ENCODE results near the gene MGP.

DNA sequence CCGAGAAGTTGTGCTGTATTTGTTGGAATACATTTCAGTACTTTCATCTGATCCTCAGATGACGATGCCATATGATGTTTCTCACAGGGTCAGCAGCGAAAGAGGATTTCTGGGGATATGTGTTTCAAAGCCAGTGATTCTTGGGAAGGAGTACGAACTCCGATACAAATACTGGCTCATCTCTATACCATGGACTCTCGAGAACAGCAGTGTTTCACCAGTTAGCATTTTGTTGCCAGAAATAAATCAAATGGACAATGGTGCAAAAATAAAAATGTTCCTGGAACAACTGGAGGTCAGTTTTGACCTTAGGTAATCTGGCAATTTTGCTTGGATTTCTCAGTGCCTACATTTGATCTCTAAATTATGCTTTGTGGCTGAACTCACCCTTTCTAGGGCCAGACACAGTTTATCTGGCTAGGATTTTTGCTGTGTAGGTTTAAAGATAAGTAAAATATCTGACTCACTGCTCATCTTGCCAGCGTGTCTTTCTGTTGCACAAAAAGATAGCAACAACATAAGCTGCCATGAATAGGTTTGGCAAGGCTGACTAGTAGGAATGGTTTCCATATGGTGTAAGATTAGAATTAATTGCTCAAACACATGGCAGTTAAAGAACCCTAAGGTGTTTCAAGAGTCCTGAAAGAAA is 11.0 kb upstream of the MGP start:
- TF ChIP-seq CTCF (IDR thresholded peaks at IDR 0.05; ENCODE audit: poor library complexity) (no peak), EZH2 (IDR thresholded peaks at IDR 0.05; ENCODE audit: borderline replicate concordance) (no peak), EZH2phosphoT487 (IDR thresholded peaks at IDR 0.05; ENCODE audit: low read depth, severe bottlenecking, unreplicated experiment) (no peak)

All from hepatocyte (in vitro differentiated cells).